ENCODE measurements around the gene BPI. TPM values are rescaled to one million over a fixed set of nuclear protein-coding genes. Genes with fewer than 3 reads are reported as not detected.

The BPI gene
- total and polyA plus RNA-seq, 4 donors, result 0.31 to 5.6 (median 1.1) TPM

DNA sequence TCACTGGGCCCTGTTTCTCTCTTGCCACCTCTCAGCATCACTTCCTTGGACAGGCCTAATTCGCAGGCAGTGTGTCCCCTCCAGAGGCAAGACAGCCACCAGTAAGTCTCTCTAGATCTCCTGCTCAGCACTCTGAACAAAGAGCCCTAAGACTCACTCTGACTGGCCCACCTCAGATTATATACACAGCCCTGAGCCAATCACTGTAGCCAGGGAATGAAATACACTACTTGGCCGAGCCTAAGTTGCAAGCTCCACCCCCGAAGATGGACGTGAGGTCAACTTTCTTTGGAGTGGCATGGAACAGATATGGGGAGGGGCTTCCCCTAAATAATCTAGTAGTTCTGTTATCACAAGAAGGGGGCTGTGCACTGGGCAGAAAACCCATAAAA lies 4.1 kb downstream of the BPI start:
- no peak for ATAC-seq (ENCODE audit: insufficient read depth, low FRiP score)
- peaks cover 0 to 2% (median 0%) of the 10 kb centered on the region in 4 donors for H3K9me3 ChIP-seq (ENCODE audit: control insufficient read depth in 4 of 4, insufficient read depth in 3 of 4, low read length in 3 of 4)
- WGBS, 2 donors, result 53 to 55% methylated on average over 4 of the region's 4 CpGs
- DNase-seq, result peak in 2 of 3 donors; percentile 18 to 30
- H3K27me3 ChIP-seq (ENCODE audit: control insufficient read depth in 3 of 3, insufficient read depth in 3 of 3, low read length in 2 of 3), result peaks cover 0 to 2% (median 0%) of the 10 kb centered on the region in 3 donors
- H3K4me3 ChIP-seq, result no peak overlapping the region
- H3K4me1 ChIP-seq (ENCODE audit: control insufficient read depth in 5 of 5, insufficient read depth in 5 of 5, low read length in 5 of 5), result no peaks in the 10 kb centered on the region
- H3K27ac ChIP-seq (ENCODE audit: low read depth in 1 of 2, low read length in 1 of 2), result no peak overlapping the region
- TF ChIP-seq, protein P1, sequence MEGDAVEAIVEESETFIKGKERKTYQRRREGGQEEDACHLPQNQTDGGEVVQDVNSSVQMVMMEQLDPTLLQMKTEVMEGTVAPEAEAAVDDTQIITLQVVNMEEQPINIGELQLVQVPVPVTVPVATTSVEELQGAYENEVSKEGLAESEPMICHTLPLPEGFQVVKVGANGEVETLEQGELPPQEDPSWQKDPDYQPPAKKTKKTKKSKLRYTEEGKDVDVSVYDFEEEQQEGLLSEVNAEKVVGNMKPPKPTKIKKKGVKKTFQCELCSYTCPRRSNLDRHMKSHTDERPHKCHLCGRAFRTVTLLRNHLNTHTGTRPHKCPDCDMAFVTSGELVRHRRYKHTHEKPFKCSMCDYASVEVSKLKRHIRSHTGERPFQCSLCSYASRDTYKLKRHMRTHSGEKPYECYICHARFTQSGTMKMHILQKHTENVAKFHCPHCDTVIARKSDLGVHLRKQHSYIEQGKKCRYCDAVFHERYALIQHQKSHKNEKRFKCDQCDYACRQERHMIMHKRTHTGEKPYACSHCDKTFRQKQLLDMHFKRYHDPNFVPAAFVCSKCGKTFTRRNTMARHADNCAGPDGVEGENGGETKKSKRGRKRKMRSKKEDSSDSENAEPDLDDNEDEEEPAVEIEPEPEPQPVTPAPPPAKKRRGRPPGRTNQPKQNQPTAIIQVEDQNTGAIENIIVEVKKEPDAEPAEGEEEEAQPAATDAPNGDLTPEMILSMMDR (IDR thresholded peaks at IDR 0.05; ENCODE audit: control extremely low read depth, extremely low read depth), result no peak
- H3K36me3 ChIP-seq (ENCODE audit: control insufficient read depth in 4 of 4, insufficient read depth in 4 of 4, low read length in 4 of 4), result no peaks in the 10 kb centered on the region
- no peak overlapping the region for H3K9ac ChIP-seq (ENCODE audit: insufficient read depth in 1 of 2, low read length in 2 of 2)

DNA sequence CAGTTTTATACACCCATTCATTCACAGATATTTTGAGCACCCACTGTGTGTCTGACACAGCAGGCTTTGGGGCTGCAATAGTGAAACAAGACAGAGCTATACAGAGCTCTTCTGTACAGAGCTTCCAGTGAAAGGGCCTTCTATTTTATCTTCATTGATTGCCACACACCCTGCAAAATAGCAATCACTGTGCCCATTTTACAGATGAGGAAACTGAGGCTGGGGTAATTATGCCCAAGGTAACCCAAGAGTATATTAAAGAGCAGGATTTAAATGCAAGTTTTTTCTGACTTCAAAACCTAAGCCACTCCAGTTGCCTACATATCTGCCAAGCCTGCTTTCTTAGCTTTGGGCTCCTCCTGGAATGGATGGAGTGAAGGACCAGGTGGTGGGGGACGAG lies 4.5 kb downstream of the BPI start:
- Histone ChIP-seq H3K27me3 (ENCODE audit: control insufficient read depth in 3 of 3, insufficient read depth in 3 of 3, low read length in 2 of 3) (peaks cover 0 to 2% (median 0%) of the 10 kb centered on the region in 3 donors), H3K9me3 (ENCODE audit: control insufficient read depth in 4 of 4, insufficient read depth in 3 of 4, low read length in 3 of 4) (peaks cover 0 to 2% (median 0%) of the 10 kb centered on the region in 4 donors), H3K36me3 (ENCODE audit: control insufficient read depth in 4 of 4, insufficient read depth in 4 of 4, low read length in 4 of 4) (no peaks in the 10 kb centered on the region), H3K4me1 (ENCODE audit: control insufficient read depth in 5 of 5, insufficient read depth in 5 of 5, low read length in 5 of 5) (no peaks in the 10 kb centered on the region), H3K27ac (ENCODE audit: low read depth in 1 of 2, low read length in 1 of 2) (no peak overlapping the region), H3K9ac (ENCODE audit: insufficient read depth in 1 of 2, low read length in 2 of 2) (no peak overlapping the region), H3K4me3 (no peak overlapping the region)
- no peak for ATAC-seq (ENCODE audit: insufficient read depth, low FRiP score)
- no peak for DNase-seq
- TF ChIP-seq, protein P1 (IDR thresholded peaks at IDR 0.05; ENCODE audit: control extremely low read depth, extremely low read depth), result no peak
- WGBS, 2 donors, result 0 to 86% methylated on average over 1 of the region's 1 CpG

DNA sequence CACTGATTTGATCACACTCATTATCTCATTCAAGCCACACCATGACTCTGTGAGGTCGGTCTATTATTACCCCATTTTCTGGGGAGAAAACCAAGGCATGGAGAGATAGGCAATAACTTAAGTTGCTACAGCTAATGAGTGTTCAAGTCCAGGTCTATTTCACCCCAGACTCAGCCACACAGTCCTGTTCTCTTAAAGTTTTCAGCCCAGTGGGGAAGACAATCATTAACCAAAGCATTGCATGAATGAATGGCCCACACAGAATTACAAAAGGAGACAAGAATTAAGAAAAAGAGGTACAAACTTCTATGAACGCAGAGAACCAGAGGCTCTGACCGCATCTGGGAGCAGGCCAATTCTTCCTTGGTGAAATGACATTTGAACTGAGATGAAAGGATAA lies 7.1 kb downstream of the BPI start:
- H3K27ac ChIP-seq (ENCODE audit: low read depth in 1 of 2, low read length in 1 of 2), result no peak overlapping the region
- WGBS, 2 donors, result 82 to 88% methylated on average over 3 of the region's 3 CpGs
- no peak for ATAC-seq (ENCODE audit: insufficient read depth, low FRiP score)
- H3K4me3 ChIP-seq, result no peak overlapping the region
- no peaks in the 10 kb centered on the region for H3K36me3 ChIP-seq (ENCODE audit: control insufficient read depth in 4 of 4, insufficient read depth in 4 of 4, low read length in 4 of 4)
- no peak overlapping the region for H3K9ac ChIP-seq (ENCODE audit: insufficient read depth in 1 of 2, low read length in 2 of 2)
- H3K9me3 ChIP-seq (ENCODE audit: control insufficient read depth in 4 of 4, insufficient read depth in 3 of 4, low read length in 3 of 4), result peaks cover 0 to 4% (median 0%) of the 10 kb centered on the region in 4 donors
- H3K27me3 ChIP-seq (ENCODE audit: control insufficient read depth in 3 of 3, insufficient read depth in 3 of 3, low read length in 2 of 3), result no peaks in the 10 kb centered on the region
- TF ChIP-seq, protein P1 (IDR thresholded peaks at IDR 0.05; ENCODE audit: control extremely low read depth, extremely low read depth), result no peak
- no peak for DNase-seq
- no peaks in the 10 kb centered on the region for H3K4me1 ChIP-seq (ENCODE audit: control insufficient read depth in 5 of 5, insufficient read depth in 5 of 5, low read length in 5 of 5)

DNA sequence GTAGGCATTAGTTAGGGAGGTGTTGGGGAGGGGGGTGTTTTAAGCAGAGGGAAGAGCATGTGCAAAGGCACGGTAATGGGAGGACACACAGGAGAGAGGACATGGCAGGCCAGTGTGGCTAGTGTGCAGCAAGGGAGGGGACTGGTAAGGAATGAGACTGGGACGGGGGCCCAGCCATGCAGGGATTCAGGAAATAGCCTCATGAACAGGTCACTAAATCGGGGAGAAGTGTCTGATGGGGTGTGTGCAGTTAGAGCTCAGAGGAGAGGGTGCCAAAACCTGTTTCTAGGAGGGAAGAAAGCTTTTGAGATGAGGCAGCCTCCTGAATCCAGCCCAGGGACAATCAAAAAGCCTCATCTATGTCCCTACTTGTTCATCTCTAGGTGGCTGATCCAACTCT lies 7.5 kb downstream of the BPI start:
- 57% methylated on average over 3 of the region's 3 CpGs for WGBS, 2 donors
- Histone ChIP-seq H3K4me3 (no peak overlapping the region), H3K27ac (ENCODE audit: low read depth in 1 of 2, low read length in 1 of 2) (no peak overlapping the region), H3K27me3 (ENCODE audit: control insufficient read depth in 3 of 3, insufficient read depth in 3 of 3, low read length in 2 of 3) (no peaks in the 10 kb centered on the region), H3K9ac (ENCODE audit: insufficient read depth in 1 of 2, low read length in 2 of 2) (no peak overlapping the region), H3K4me1 (ENCODE audit: control insufficient read depth in 5 of 5, insufficient read depth in 5 of 5, low read length in 5 of 5) (no peaks in the 10 kb centered on the region), H3K9me3 (ENCODE audit: control insufficient read depth in 4 of 4, insufficient read depth in 3 of 4, low read length in 3 of 4) (peaks cover 0 to 4% (median 0%) of the 10 kb centered on the region in 4 donors), H3K36me3 (ENCODE audit: control insufficient read depth in 4 of 4, insufficient read depth in 4 of 4, low read length in 4 of 4) (no peaks in the 10 kb centered on the region)
- ATAC-seq (ENCODE audit: insufficient read depth, low FRiP score) (no peak), DNase-seq (no peak)
- TF ChIP-seq, protein P1 (IDR thresholded peaks at IDR 0.05; ENCODE audit: control extremely low read depth, extremely low read depth), result no peak

All from lung (tissue), 12 donors.